ENCODE results near the gene USP5. TPM values are rescaled to one million over a fixed set of nuclear protein-coding genes. Genes with fewer than 3 reads are reported as not detected.
A peak's percentile ranks its signal among the peaks of the same experiment; 100 is the strongest.

USP5 gene
- total RNA-seq, 1 experiment from 2014 or later, result 158 TPM

GRCh38 chr12:6830286-6830890 lies 21.6 kb upstream of the USP5 start:
- Mint-ChIP-seq H3K36me3 (peaks cover 36% of the 10 kb centered on the region), H3K4me3 (peak overlapping the region; percentile 99), H3K4me1 (peaks cover 35% of the 10 kb centered on the region), H3K9me3 (no peaks in the 10 kb centered on the region), H3K27ac (no peak overlapping the region), H3K27me3 (ENCODE audit: low read depth) (peaks cover 12% of the 10 kb centered on the region)
- ATAC-seq, result no peak
- POLR2A ChIA-PET, result interaction anchor here (0.5 to 1.9 kb wide), 3 partner anchors 64 to 167 kb away, joined by 3 to 7 read pairs (median 5); partner anchors contain the start of gene PTMS
- DNase-seq (ENCODE audit: low spot score), result no peak
- TF ChIP-seq ZNF671 (CRISPR knock-in tag; IDR thresholded peaks at IDR 0.05) (no peak), NFATC4 (CRISPR knock-in tag; IDR thresholded peaks at IDR 0.05) (no peak), ZSCAN18 (CRISPR knock-in tag; IDR thresholded peaks at IDR 0.05) (no peak), HMGXB4 (CRISPR knock-in tag; IDR thresholded peaks at IDR 0.05) (no peak), CBFB (CRISPR knock-in tag; IDR thresholded peaks at IDR 0.05; ENCODE audit: low read depth) (no peak), E2F5 (CRISPR knock-in tag; IDR thresholded peaks at IDR 0.05) (no peak), IRF2 (CRISPR knock-in tag; IDR thresholded peaks at IDR 0.05; ENCODE audit: borderline replicate concordance, low read depth) (no peak), ATF6 (CRISPR knock-in tag; IDR thresholded peaks at IDR 0.05) (no peak), E2F1 (CRISPR knock-in tag; IDR thresholded peaks at IDR 0.05) (no peak), NFE2L1 (CRISPR knock-in tag; IDR thresholded peaks at IDR 0.05) (no peak), KAT7 (CRISPR knock-in tag; IDR thresholded peaks at IDR 0.05; ENCODE audit: borderline replicate concordance) (no peak), USF2 (CRISPR knock-in tag; IDR thresholded peaks at IDR 0.05) (no peak), HMGA2 (CRISPR knock-in tag; IDR thresholded peaks at IDR 0.05) (no peak), ZNF219 (CRISPR knock-in tag; IDR thresholded peaks at IDR 0.05; ENCODE audit: borderline replicate concordance) (no peak), USF1 (CRISPR knock-in tag; IDR thresholded peaks at IDR 0.05) (no peak), ZNF416 (CRISPR knock-in tag; IDR thresholded peaks at IDR 0.05) (no peak), GABPB1 (CRISPR knock-in tag; IDR thresholded peaks at IDR 0.05) (no peak), ZNF232 (CRISPR knock-in tag; IDR thresholded peaks at IDR 0.05) (no peak)
- CTCF ChIA-PET, result interaction anchor here (0.6 to 8.9 kb wide), 6 partner anchors 39 to 1883 kb away, joined by 3 to 110 read pairs (median 4); partner anchors contain the start of genes LAG3, MLF2 and PTMS

All from WTC11 (cell line).